GM03348 (cell line): ENCODE data around the gene DOLPP1.

Experiments
- DNase-seq: peaks from one replicate; pipeline ENCODE4 v3.0.0; 2012; ENCODE audit warnings: low spot score

Gene DOLPP1

GRCh38 chr9:129064499-129064908 is 16.4 kb upstream of the DOLPP1 start:
- no peak for DNase-seq

DNA sequence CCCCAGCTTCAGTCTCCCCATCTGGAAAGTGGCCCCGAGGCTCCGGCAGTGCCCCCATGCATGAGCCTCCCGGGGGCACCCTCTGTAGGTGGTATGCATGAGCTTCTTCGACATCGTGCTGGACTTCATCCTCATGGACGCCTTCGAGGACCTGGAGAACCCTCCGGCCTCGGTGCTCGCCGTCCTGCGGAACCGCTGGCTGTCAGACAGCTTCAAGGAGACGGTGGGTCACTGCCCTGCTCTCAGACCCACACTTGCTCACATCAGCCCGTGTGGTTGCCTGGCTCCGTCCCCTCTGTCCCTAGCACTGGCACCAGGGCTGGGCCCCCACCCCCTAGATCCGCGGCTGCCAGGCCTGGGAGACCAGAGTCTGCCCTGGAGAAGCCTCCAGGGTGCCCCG is 12.8 kb upstream of the DOLPP1 start:
- no peak for DNase-seq

- DNase-seq: no peak
Observed at GRCh38 chr9:129068990-129069861, 11.7 kb upstream of the DOLPP1 start.

DNA sequence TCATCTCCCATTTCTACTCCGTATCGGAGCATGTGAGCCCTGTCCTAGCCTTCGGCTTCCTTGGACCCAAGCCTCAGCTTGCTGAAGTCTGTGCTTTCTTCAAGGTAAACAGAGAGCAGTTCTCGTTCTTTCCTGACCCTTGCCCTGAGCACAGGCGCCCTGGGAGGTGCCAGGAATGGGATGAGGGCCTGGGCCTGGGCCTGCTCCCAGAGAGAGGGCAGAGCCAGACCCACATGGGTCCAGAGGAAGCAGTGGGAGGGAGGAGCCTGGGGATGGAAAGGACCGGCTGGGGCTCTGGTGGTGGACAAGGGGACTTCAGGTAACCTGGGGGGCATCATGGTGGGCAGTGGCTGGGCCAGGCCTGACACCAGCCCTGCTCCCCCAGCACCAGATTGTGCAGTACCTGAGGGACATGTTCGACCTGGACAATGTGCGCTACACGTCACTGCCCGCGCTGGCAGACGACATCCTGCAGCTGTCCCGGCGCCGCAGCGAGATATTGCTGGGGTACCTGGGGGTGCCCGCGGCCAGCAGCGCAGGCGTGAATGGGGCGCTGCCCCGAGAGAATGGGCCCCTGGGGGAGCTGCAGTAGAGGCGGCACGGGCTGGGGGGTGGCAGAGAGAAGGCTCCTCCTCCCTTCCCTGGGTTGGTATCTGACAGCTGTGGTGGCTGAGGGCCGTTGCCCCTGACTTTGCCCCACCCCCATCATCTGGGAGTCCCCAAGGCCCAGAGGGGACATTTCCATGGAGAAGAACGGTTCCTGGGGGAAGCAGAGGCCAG is 10.9 kb upstream of the DOLPP1 start:
- DNase-seq: no peak

DNA sequence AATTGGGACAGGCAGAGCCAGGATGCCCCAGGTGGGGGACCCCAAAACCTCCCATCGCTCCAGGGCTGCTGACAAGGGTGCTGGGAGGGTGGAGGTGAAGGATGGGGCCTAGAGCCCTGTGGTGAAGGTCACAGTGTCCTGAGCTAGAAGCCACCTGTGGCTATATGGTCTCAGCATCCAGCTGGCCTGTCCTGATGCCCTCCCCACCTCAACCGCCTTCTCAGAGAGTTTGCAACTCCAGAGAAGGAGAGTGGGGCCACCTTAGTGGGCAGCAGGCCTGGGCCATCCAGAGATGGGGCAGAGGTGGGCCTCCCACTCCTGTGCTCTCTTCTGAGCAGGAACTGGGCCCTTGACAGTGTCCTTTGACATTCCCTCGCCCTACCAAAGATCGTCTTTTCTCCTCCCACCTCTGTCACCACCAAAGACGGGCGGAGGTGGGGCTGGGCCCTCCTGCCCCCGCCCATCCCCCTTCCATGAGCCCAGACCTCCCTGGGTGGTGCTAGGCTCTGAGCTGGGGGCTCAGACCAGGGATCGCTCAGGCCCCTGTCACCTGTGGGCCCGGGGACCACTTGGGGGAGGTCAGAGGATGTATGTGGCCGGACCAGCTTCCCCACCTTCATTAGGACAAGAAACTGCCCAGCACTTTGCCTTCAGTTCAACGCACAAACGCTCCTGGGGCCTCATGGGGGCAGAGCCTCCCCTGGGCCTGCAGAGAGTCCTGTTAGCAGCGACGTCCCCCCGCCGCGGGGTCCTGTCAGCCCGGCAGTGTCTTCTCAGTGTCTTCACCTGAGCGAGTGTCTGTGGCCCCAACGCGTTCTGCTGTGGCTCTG is 10.0 kb upstream of the DOLPP1 start:
- DNase-seq: no peak

GRCh38 chr9:129071526-129072126 is 9.3 kb upstream of the DOLPP1 start:
- DNase-seq: no peak

DNA sequence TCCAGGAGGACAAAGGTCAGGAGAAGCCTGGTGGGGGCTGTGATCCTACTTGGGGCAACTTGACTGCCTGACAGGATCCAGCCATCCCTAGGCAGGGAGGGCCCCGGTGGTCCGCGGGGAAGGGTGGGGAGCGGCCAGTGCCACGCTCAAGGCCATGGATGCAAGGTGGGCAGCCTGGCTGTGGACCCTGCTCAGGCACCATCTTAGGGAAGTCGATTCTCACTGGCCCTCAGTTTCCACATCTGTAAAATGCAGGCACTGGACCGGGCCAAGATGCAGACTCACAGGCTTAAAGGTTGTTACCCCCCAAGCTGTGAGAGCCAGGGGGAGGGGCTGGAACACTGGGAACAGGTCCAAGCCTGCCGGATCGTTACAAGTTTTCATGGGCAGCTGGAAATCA is 8.7 kb upstream of the DOLPP1 start:
- DNase-seq: no peak

GRCh38 chr9:129073404-129073803 is 7.5 kb upstream of the DOLPP1 start:
- no peak for DNase-seq

DNA sequence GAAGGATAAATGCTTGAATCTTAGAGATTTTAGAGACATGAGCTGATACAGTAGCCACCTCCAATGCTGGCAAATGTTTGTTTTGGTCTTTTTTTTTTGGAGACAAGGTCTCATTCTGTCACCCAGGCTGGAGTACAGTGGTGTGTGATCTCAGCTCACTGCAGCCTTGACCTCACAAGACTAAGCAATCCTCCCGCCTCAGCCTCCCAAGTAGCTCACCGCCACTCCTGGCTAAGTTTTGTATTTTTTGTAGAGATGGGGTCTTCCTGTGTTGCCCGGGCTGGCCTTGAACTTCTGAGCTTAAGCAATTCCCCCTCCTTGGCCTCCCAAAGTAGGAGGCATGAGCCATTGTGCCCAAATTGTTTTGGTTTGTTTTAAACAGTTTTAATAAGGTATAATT is 6.8 kb upstream of the DOLPP1 start:
- DNase-seq: no peak

- no peak for DNase-seq
Observed at GRCh38 chr9:129075996-129076639, 4.8 kb upstream of the DOLPP1 start.

GRCh38 chr9:129076640-129077037 is 4.3 kb upstream of the DOLPP1 start:
- no peak for DNase-seq

DNA sequence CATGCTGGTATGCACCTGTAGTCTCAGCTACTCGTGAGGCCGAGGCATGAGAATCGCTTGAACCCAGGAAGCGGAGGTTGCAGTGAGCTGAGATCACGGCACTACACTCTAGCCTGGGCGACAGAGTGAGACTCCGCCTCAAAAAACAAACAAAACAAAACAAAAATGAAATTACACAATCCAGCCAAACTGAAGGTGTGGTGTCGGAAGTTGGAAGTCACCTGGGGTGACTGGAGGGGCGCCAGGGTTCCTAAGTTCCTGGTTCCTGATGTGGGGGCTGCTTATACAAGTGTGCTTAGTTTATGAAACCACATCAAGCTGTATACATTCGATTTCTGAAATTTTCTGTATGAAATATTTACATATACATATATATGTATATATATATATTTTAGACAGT is 3.7 kb upstream of the DOLPP1 start:
- DNase-seq: no peak

- DNase-seq: no peak
Observed at GRCh38 chr9:129078691-129079503, 2.0 kb upstream of the DOLPP1 start.

DNA sequence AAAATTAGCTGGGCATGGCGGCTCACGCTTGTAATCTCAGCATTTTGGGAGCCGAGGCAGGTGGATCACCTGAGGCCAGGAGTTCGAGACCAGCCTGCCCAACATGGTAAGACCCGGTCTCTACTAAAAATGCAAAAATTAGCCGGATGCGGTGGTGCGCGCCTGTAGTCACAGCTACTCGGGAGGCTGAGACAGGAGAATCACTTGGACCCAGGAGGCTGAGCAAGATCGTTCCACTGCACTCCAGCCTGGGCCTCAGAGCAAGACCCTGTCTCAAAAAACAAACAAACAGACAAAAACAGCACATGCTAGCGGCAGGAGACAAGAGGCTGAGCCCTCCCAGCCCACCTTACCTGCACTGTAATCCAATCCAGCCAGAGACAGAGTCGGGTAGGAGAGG is 1.1 kb upstream of the DOLPP1 start:
- DNase-seq: no peak

DNA sequence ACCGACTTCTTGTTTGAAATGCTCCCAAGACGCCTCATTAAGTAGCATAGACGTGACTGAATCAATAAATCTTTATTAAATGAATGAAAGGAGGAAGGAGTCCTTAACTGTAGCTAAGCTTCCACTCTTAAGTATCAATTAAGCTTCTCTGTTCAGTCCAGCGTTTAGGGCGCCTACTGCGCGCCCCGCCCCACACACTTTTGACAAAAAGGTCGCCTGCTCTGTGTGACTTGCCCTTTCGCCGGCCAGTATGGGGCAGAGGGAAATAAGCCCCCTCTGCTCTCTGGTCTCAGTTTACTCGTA is 662 bp upstream of the DOLPP1 start:
- DNase-seq: no peak

- peak; percentile 98 for DNase-seq
Observed at GRCh38 chr9:129081388-129081904, 535 bp downstream of the DOLPP1 start.

DNA sequence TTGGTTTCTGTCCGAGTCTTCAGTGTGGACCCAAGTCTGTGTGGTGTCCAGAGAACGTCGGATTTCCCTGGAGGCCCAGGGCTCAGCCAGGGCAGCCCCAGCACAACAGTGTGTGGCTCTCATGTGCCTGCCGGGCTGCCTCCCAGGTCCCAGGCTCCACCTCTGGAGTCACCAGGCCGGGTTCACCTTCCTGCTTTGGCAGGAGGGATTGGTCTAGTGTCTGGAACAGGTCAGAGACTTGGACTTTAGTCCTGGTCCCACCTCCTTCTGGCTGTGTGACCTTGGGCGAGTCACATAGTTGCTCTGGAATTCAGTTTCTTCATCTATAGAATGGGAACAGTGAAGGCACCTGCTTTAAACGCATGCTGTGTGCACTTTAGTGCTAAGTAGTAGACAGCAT is 3.2 kb downstream of the DOLPP1 start:
- no peak for DNase-seq

DNA sequence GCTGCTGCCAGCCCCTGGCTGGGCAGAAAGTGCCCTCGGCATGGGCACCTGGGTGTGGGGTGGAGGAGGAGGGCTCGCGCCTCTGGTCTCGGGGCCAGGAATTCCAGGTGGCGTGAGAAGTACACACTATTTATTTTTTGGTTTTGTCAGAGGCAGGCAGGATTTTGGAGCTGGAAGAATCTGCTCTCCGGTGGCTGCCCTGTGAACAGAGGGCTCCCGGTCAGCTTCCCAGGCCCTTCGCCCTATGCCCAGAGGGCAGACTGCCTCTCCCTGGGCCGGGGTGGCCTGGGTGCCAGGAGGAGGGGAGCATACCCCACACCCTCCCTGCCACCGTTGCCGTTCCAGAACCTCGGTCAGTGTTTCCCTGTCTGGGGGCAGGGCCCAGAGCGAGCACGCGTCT is 8.3 kb downstream of the DOLPP1 start:
- DNase-seq: no peak

DNA sequence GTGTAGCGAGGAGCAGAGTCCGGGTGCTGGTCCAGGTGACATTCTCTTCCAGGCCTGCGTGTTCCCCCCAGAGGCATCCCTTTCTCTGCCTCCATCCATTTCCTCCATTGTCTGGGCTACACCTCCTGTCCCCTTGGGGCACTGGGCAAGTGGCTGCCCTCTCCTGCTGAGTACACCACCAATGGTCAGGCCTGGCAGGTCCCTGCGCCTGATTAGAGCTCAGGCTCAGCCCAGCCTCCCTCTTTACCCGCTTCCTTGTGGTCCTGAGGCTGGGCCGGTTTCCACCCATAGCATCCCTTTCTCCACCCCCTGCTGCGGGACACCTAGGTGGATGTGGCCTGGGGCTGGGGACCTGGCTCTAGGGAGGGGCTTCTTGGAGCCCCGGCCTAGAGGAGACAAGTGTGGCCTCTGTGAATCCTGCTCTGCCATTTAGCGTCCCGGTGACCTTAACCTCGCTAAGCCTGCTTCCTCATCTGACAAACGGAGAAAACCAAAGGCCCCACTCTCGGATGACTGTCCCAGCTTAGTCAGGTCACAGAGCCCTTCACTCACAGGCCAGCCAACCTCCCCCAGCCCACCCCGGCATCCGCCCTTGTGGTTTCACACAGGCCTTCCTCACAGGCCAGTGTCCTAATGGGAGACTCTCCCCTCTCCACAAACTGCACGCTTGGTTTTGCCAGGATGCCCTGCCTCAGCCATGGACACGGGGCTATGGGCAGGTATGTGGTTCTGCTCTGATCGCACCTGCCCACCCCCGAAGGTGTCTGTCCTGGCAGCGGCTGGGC is 12.9 kb downstream of the DOLPP1 start:
- no peak for DNase-seq
